IPS-15b (cell line): Measurements from ENCODE around the gene AATF.

Experiments
- H3K27me3 ChIP-seq: one replicate; pipeline ENCODE4 v1.6.1; 2013; ENCODE audit warnings: low read length; ENCODE audit not compliant: control insufficient read depth, insufficient read depth
- H3K36me3 ChIP-seq: one replicate; pipeline ENCODE4 v1.6.1; 2013; ENCODE audit warnings: low read length; ENCODE audit not compliant: control insufficient read depth, insufficient read depth
- H3K4me1 ChIP-seq: one replicate; pipeline ENCODE4 v1.6.1; 2013; ENCODE audit warnings: mild to moderate bottlenecking, low read length; ENCODE audit not compliant: control insufficient read depth, insufficient read depth
- H3K4me3 ChIP-seq: one replicate; pipeline ENCODE4 v1.5.1; 2013; ENCODE audit warnings: low read depth, low read length
- H3K9ac ChIP-seq: one replicate; pipeline ENCODE4 v1.6.1; 2013; ENCODE audit warnings: low read depth, mild to moderate bottlenecking, low read length
- H3K9me3 ChIP-seq: one replicate; pipeline ENCODE4 v1.6.1; 2013; ENCODE audit warnings: mild to moderate bottlenecking, low read length; ENCODE audit not compliant: control insufficient read depth, insufficient read depth

The AATF gene

GRCh38 chr17:37092701-37093100, 143.9 kb downstream of the AATF start:
- Histone ChIP-seq H3K36me3 (peaks cover 20% of the 10 kb centered on the region), H3K27me3 (no peaks in the 10 kb centered on the region), H3K9me3 (no peaks in the 10 kb centered on the region), H3K9ac (no peak overlapping the region), H3K4me1 (peaks cover 5% of the 10 kb centered on the region), H3K4me3 (no peak overlapping the region)

- H3K27me3 ChIP-seq: no peaks in the 10 kb centered on the region
- H3K9me3 ChIP-seq: no peaks in the 10 kb centered on the region
- H3K4me3 ChIP-seq: no peak overlapping the region
- peaks cover 20% of the 10 kb centered on the region for H3K36me3 ChIP-seq
- H3K4me1 ChIP-seq: peaks cover 3% of the 10 kb centered on the region
- no peak overlapping the region for H3K9ac ChIP-seq
Measured at GRCh38 chr17:37094391-37094790, 145.6 kb downstream of the AATF start.

- no peaks in the 10 kb centered on the region for H3K27me3 ChIP-seq
- no peaks in the 10 kb centered on the region for H3K4me1 ChIP-seq
- H3K36me3 ChIP-seq: peaks cover 20% of the 10 kb centered on the region
Measured at GRCh38 chr17:37096071-37096470, 147.3 kb downstream of the AATF start.

GRCh38 chr17:37097154-37097553, 148.4 kb downstream of the AATF start:
- no peak overlapping the region for H3K9ac ChIP-seq
- H3K36me3 ChIP-seq: peaks cover 20% of the 10 kb centered on the region
- peaks cover 2% of the 10 kb centered on the region for H3K4me1 ChIP-seq
- no peaks in the 10 kb centered on the region for H3K9me3 ChIP-seq
- no peak overlapping the region for H3K4me3 ChIP-seq
- no peaks in the 10 kb centered on the region for H3K27me3 ChIP-seq

More at GRCh38 chr17:37096071-37096470, 147.3 kb downstream of the AATF start:
- Histone ChIP-seq H3K9ac (no peak overlapping the region), H3K9me3 (no peaks in the 10 kb centered on the region), H3K4me3 (no peak overlapping the region)

- no peak overlapping the region for H3K4me3 ChIP-seq
- peaks cover 20% of the 10 kb centered on the region for H3K36me3 ChIP-seq
- no peaks in the 10 kb centered on the region for H3K27me3 ChIP-seq
- H3K9ac ChIP-seq: no peak overlapping the region
- H3K9me3 ChIP-seq: no peaks in the 10 kb centered on the region
- peaks cover 2% of the 10 kb centered on the region for H3K4me1 ChIP-seq
Measured at GRCh38 chr17:37098152-37098551, 149.4 kb downstream of the AATF start.

- Histone ChIP-seq H3K4me3 (no peak overlapping the region), H3K9me3 (no peaks in the 10 kb centered on the region), H3K4me1 (peaks cover 2% of the 10 kb centered on the region), H3K27me3 (no peaks in the 10 kb centered on the region), H3K9ac (no peak overlapping the region), H3K36me3 (peaks cover 20% of the 10 kb centered on the region)
Measured at GRCh38 chr17:37098910-37099664, 150.3 kb downstream of the AATF start.

- H3K36me3 ChIP-seq: peaks cover 15% of the 10 kb centered on the region
- peaks cover 7% of the 10 kb centered on the region for H3K4me1 ChIP-seq
- no peak overlapping the region for H3K9ac ChIP-seq
- H3K9me3 ChIP-seq: no peaks in the 10 kb centered on the region
- H3K27me3 ChIP-seq: no peaks in the 10 kb centered on the region
- H3K4me3 ChIP-seq: no peak overlapping the region
Measured at GRCh38 chr17:37100231-37100630, 151.5 kb downstream of the AATF start.

GRCh38 chr17:37101306-37101705, 152.6 kb downstream of the AATF start:
- H3K4me1 ChIP-seq: peaks cover 15% of the 10 kb centered on the region
- no peak overlapping the region for H3K9ac ChIP-seq
- no peaks in the 10 kb centered on the region for H3K27me3 ChIP-seq
- H3K9me3 ChIP-seq: no peaks in the 10 kb centered on the region
- no peak overlapping the region for H3K4me3 ChIP-seq
- H3K36me3 ChIP-seq: peaks cover 9% of the 10 kb centered on the region

GRCh38 chr17:37103231-37103630, 154.5 kb downstream of the AATF start:
- H3K36me3 ChIP-seq: no peaks in the 10 kb centered on the region
- peaks cover 25% of the 10 kb centered on the region for H3K4me1 ChIP-seq
- no peak overlapping the region for H3K9ac ChIP-seq
- H3K4me3 ChIP-seq: no peak overlapping the region
- no peaks in the 10 kb centered on the region for H3K9me3 ChIP-seq
- H3K27me3 ChIP-seq: no peaks in the 10 kb centered on the region

GRCh38 chr17:37106049-37106448, 157.3 kb downstream of the AATF start:
- Histone ChIP-seq H3K4me1 (peaks cover 25% of the 10 kb centered on the region), H3K27me3 (no peaks in the 10 kb centered on the region), H3K9ac (no peak overlapping the region), H3K9me3 (no peaks in the 10 kb centered on the region), H3K36me3 (no peaks in the 10 kb centered on the region), H3K4me3 (no peak overlapping the region)
